ENCODE data around the gene SPPL3. TPM values are rescaled to one million over a fixed set of nuclear protein-coding genes. Genes with fewer than 3 reads are reported as not detected.
"Not testable (repeated sequence)": the region's sequence is repeated elsewhere in the genome, so short reads cannot be mapped to it uniquely, and the experiment has no call there.

The SPPL3 gene
- 7.4 and 13.2 TPM in 2 replicates for total RNA-seq (2014; rRNA removed; shearing (Covaris generic); ENCODE audit: low replicate concordance)

DNA sequence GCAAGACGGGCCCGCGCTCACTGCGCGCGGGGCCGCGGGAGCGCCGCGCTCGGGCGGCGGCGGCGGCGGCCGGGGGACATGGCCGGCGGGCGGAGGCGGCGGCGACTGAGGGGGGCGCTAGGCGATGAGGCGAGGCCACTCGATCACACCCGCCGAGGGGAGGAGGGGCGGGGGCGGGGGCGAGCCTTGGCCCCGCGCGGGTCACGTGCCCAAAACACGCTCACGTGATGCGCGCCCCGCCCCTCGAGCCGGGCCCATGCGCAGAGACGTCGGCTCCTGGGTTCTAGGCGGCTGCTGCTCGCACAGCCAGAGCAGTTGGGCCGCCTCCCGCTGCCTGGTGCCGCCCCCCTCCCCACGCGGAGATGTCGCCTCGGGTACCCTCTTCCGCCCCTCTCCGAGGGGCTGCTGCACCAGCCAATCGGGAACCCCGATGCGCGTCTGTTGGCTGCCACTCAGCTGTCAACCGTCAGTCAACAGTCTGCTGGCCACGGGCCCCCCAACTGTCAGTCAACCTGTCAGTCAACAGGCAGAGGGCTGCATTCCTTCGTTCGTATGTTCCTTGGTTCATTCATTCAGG lies at the start of gene SPPL3:
SPPL3 (minus strand) TSS at position 162 of the 577 bp plus-strand sequence. CDS start 491 bp downstream, outside the sequence.
- peak; percentile 84 for DNase-seq (ENCODE audit: low read depth)
- in situ Hi-C loops (cut with HindIII; ENCODE audit: low pct_unique_long_range_greater_than_20kb, low sequenced_read_pairs), result no loop called here

DNA sequence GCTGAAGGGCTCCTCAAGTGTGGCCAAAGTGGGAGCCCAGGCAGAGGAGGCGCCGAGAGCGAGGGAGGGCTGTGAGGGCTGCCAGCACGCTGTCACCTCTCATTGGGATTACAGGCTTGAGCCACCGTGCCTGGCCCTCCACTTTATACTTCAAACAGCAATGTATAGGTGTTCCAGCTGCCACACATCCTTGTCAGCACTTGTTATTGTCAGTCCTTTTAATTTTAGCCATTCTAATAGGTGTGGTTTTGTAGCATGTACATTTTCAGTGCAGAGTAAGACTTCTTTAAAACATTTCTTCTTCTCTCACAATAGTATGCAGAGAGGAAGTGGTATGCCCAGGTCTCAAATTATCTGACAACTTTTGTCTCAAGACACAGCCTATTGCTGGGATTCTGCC lies 46.6 kb upstream of the SPPL3 start:
- in situ Hi-C loops (cut with HindIII; ENCODE audit: low pct_unique_long_range_greater_than_20kb, low sequenced_read_pairs), result no loop called here

DNA sequence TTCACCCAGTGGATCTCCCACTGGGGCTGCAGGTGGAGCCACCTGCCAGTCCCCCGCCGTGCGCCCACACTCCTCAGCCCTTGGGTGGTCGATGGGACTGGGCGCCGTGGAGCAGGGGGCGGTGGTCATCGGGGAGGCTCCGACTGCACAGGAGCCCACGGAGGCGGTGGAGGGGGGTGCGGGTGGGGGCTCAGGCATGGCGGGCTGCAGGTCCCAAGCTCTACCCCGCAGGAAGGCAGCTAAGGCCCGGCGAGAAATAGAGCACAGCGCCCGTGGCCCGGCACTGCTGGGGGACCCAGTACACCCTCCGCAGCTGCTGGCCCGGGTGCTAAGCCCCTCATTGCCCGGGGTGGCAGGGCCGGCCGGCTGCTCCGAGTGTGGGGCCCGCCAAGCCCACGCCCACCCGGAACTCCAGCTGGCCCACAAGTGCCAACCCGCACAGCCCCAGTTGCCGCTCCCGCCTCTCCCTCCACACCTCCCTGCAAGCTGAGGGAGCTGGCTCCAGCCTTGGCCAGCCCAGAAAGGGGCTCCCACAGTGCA lies 46.2 kb upstream of the SPPL3 start:
- DNase-seq (ENCODE audit: low read depth); in situ Hi-C loops (cut with HindIII; ENCODE audit: low pct_unique_long_range_greater_than_20kb, low sequenced_read_pairs): not testable (repeated sequence)

More for the DNA sequence above, 46.6 kb upstream of the SPPL3 start:
- DNase-seq (ENCODE audit: low read depth), result no peak

DNA sequence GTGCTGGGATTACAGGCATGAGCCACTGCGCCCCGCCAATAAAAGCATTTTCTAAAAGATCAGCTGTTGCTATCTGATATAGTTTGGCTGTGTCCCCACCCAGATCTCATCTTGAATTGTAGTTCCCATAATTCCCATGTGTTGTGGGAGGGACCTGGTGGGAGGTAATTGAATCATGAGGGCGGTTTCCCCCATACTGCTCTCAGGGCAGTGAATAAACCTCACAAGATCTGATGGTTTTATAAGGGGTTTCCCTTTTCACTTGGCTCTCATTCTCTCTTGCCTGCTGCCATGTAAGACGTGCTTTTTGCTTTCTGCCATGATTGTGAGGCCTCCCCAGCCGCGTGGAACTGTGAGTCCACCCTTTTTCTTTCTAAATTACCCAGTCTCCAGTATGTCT lies 41.4 kb upstream of the SPPL3 start:
- DNase-seq (ENCODE audit: low read depth); in situ Hi-C loops (cut with HindIII; ENCODE audit: low pct_unique_long_range_greater_than_20kb, low sequenced_read_pairs): not testable (repeated sequence)

DNA sequence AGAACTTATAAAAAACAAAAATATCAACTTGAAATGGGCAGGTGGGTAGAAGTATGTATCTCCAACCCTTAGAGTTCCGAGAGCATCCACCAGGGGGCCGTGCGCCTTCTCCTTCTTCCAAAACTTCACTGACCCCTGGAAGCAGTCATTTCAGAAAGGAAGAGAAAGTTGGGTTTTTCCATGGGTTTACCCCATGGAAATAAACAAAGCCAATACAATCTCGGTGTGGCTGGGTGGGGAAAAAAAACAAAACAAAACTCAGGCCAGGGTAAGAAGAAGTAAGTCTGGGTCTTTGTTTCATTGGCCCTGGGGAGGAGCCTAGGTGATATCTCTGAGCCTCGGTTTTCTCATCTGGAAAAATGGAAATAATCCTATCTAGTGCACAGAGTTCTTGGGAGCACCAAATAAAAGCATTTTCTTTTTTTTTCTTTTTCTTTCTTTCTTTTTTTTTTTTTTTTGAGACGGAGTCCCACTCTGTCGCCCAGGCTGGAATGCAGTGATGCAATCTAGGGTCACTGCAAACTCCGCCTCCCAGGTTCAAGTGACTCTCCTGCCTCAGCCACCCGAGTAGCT lies 40.6 kb upstream of the SPPL3 start:
- DNase-seq (ENCODE audit: low read depth), result peak; percentile 44
- in situ Hi-C loops (cut with HindIII; ENCODE audit: low pct_unique_long_range_greater_than_20kb, low sequenced_read_pairs), result no loop called here

DNA sequence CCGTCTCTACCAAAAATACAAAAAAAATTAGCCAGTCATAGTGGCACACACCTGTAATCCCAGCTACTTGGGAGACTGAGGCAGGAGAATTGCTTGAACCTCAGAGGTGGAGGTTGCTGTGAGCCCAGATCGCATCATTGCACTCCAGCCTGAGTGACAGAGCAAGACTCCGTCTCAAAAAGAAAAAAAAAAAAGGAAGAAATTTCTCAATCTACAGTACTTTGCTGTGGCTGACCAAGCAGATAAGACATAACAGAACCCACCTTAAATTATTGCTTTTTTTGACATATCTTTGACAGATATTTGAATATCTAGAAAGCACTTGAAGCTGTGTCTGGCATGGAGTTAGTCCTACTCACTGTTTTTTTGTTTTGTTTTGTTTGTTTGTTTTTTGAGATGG lies 39.3 kb upstream of the SPPL3 start:
- in situ Hi-C loops (cut with HindIII; ENCODE audit: low pct_unique_long_range_greater_than_20kb, low sequenced_read_pairs), result no loop called here
- DNase-seq (ENCODE audit: low read depth), result no peak

DNA sequence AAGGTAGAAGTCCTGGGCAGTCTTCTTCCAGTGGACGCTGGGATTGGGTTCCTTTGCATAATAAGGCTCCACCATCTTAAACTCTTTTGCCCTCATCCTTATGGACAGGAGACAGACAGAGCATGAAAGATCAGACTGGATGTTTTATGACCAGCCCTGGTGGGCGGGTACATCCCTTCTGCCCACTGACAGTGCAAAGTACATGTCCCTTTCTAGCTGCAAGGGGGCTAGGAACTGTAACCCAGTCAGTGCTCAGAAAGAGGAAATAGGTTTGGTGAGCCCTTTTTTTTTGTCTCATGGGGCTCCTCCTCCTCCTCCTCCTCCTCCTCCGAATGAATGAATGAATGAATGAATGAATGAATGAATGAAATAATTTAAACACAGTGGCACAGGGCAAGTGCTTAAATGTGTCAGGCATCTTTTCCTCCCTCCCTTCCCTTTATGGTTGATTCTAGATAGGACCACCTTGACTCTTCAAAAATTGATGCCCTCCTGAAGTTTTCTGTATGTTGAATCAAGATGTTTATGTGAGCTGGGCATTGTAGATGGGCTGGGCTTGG lies 37.8 kb upstream of the SPPL3 start:
- DNase-seq (ENCODE audit: low read depth), result no peak
- in situ Hi-C loops (cut with HindIII; ENCODE audit: low pct_unique_long_range_greater_than_20kb, low sequenced_read_pairs), result no loop called here

- in situ Hi-C loops (cut with HindIII; ENCODE audit: low pct_unique_long_range_greater_than_20kb, low sequenced_read_pairs), result no loop called here
- DNase-seq (ENCODE audit: low read depth), result no peak
Measured at GRCh38 chr12:120941412-120941811, 37.3 kb upstream of the SPPL3 start.

DNA sequence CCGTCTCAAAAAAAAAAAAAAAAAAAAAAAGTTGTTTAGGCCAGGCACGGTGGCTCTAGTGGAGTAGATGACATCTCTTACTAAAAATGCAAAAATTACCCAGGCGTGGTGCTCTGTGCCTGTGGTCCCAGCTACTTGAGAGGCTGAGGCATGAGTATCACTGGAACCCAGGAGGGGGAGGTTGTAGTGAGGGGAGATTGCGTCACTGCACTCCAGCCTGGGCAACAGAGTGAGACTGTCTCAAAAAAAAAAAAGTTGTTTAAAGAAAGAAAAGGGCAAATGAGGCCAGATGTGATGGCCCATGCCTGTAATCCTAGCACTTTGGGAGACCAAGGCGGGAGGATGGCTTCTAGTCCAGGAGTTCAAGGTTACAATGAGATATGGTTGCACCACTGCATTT lies 36.6 kb upstream of the SPPL3 start:
- in situ Hi-C loops (cut with HindIII; ENCODE audit: low pct_unique_long_range_greater_than_20kb, low sequenced_read_pairs), result no loop called here
- DNase-seq (ENCODE audit: low read depth), result peak; percentile 90

DNA sequence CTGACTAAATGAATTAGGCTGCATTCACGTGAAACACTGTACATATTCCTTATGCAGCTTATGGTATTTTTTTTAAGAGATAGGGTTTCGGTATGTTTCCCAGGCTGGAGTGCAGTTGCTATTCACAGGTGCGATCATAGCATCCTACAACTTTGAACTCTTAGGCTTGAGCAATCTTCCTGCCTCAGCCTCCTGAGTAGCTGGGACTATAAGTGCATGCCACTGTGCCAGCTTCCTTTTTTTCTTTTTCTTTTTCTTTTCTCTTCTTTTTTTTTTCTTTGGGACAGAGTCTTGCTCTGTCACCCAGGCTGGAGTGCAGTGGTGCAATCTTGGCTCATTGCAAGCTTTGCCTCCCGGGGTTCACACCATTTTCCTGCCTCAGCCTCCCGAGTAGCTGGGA lies 35.8 kb upstream of the SPPL3 start:
- no peak for DNase-seq (ENCODE audit: low read depth)
- in situ Hi-C loops (cut with HindIII; ENCODE audit: low pct_unique_long_range_greater_than_20kb, low sequenced_read_pairs), result no loop called here

DNA sequence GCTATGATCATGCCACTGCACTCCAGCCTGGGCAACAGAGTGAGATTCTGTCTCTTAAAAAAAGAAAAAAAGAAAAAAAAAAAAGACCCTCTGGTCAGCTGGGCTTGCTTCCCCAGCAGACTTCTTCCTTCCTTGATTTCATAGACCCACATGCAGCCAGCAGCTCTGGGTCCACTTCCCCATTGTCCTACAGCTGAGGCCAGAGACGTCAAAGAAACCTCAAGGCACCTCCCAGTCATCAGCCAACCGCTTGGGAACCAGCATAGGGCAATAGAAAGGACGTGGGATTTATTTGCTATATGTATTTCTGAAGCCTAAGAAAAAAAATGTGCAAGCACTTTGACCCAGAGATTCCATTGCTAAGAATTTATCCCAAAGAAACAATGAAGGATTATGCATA lies 35.4 kb upstream of the SPPL3 start:
- no peak for DNase-seq (ENCODE audit: low read depth)
- in situ Hi-C loops (cut with HindIII; ENCODE audit: low pct_unique_long_range_greater_than_20kb, low sequenced_read_pairs), result no loop called here

GRCh38 chr12:120938496-120938895 lies 34.3 kb upstream of the SPPL3 start:
- DNase-seq (ENCODE audit: low read depth), result no peak
- in situ Hi-C loops (cut with HindIII; ENCODE audit: low pct_unique_long_range_greater_than_20kb, low sequenced_read_pairs), result no loop called here

DNA sequence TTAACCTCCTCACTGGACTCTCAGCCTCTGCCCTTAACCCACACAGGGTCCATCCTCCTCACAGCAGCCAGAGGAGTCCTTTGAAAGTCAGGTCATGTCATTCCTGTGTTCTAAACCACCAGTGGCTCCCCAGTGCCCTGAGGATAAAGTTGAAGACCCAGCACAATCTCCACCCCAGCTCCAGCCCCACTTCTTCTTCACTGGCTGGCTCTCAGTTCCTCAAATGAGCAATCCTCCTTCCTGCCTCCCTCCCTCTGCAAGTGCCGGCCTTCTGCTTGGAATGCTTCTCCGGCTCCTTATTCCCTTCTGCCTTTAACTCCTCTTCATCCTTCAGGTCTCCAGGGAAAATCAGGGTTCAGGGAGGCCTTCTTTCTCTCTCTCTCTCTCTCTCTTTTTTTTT lies 32.0 kb upstream of the SPPL3 start:
- in situ Hi-C loops (cut with HindIII; ENCODE audit: low pct_unique_long_range_greater_than_20kb, low sequenced_read_pairs), result no loop called here
- no peak for DNase-seq (ENCODE audit: low read depth)

DNA sequence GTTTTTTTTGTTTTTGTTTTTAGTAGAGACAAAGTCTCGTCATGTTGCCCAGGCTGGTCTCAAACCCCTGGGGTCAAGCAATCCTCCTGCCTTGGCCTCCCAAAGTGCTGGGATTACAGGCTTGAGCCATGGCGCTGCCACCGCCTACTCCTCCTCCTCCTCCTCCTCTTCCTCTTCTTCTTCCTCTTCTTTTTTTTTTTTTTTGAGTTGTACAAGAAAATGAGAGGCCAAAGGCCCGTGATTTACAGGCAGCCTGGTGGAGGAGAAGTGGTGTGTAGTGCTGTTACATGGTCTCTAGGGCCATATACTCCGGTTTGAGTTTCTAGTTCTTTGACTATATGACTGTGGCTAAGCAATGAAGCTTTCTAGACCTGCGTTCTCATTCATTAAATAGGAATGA lies 29.6 kb upstream of the SPPL3 start:
- no peak for DNase-seq (ENCODE audit: low read depth)
- in situ Hi-C loops (cut with HindIII; ENCODE audit: low pct_unique_long_range_greater_than_20kb, low sequenced_read_pairs), result no loop called here

DNA sequence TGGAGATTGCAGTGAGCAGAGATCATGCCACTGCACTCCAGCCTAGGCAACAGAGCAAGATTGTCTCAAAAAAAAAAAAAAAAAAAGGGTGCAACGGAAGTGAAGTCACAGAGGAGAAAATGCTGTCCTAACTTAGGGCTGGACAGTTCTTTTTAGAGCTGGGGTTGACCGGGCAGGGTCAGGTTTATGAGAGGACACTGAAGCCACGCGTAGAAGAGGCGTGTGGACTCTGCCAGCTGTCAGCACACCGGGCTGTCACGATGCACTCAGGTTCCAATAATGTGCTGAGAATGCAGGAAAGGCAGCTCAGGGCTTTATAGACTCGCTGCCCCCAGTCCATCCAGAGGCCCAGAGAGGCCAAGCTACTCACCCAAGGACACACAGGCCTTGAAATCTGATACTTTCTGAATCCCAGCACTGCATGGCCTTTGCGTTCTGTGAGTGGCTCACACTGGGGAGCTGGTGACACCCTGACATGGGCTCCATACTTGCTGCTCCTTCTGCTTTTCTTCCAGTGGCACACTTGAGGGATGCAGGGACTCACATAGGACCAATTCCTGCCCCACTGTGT lies 28.9 kb upstream of the SPPL3 start:
- in situ Hi-C loops (cut with HindIII; ENCODE audit: low pct_unique_long_range_greater_than_20kb, low sequenced_read_pairs), result no loop called here
- no peak for DNase-seq (ENCODE audit: low read depth)

GRCh38 chr12:120932058-120932457 lies 27.9 kb upstream of the SPPL3 start:
- DNase-seq (ENCODE audit: low read depth), result no peak
- in situ Hi-C loops (cut with HindIII; ENCODE audit: low pct_unique_long_range_greater_than_20kb, low sequenced_read_pairs), result no loop called here

DNA sequence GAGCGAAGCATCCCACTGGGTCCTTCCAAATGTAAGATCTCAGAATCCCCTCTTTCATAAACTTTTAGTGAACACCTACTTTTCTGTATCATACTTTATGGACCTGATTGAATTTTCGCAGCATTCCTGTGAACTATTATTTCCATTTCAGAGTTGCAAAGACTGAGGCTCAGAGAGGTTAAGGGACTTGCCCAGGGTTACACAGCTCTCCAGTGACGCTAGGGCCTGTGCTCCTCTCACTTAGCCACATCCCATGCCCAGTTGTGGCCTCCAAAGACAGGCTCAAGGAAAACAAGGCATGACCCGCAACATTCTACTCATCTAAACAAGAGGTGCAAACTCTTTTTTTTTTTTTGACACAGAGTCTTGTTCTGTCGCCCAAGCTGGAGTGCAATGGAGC lies 25.9 kb upstream of the SPPL3 start:
- DNase-seq (ENCODE audit: low read depth), result no peak
- in situ Hi-C loops (cut with HindIII; ENCODE audit: low pct_unique_long_range_greater_than_20kb, low sequenced_read_pairs), result no loop called here

- no peak for DNase-seq (ENCODE audit: low read depth)
- in situ Hi-C loops (cut with HindIII; ENCODE audit: low pct_unique_long_range_greater_than_20kb, low sequenced_read_pairs), result no loop called here
Measured at GRCh38 chr12:120928864-120929652, 24.9 kb upstream of the SPPL3 start.
